Measurements from ENCODE around the gene NTM.

DNA sequence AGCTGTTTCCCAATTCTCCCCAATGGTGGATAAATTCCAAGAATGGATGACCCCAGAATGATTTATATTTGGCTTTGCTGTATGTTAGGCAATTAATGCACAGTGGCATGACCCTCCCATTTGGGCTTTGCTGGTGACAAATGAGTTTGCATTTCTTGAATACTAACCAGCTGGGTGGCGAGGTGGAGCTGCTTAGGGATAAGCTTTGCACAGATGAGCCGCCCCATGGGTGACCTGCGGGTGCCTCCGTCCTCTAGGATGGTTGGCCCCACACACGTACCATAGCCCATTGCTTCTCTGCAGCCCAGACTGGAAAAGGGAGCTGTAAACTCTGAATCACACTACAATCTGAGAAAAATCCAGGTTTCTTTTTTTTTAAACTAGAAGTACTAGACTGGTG is 94.6 kb downstream of the NTM start:
- TF ChIP-seq NFRKB (IDR thresholded peaks at IDR 0.05) (no peak), FOXM1 (IDR thresholded peaks at IDR 0.05; ENCODE audit: borderline replicate concordance) (no peak), SP1 (IDR thresholded peaks at IDR 0.05) (no peak), HDGF (IDR thresholded peaks at IDR 0.05; ENCODE audit: borderline replicate concordance) (no peak), ELF4 (IDR thresholded peaks at IDR 0.05) (no peak), CTBP1 (IDR thresholded peaks at IDR 0.05; ENCODE audit: borderline replicate concordance) (no peak), L3MBTL2 (conservative IDR thresholded peaks at IDR 0.05) (no peak), TARDBP (IDR thresholded peaks at IDR 0.05) (no peak), BHLHE40 (IDR thresholded peaks at IDR 0.05; ENCODE audit: borderline replicate concordance) (no peak), FOXA1 (IDR thresholded peaks at IDR 0.05) (no peak), ARNT (IDR thresholded peaks at IDR 0.05) (no peak), ZNF384 (IDR thresholded peaks at IDR 0.05) (no peak), SUZ12 (IDR thresholded peaks at IDR 0.05) (no peak)
- TF ChIP-seq, protein P1, sequence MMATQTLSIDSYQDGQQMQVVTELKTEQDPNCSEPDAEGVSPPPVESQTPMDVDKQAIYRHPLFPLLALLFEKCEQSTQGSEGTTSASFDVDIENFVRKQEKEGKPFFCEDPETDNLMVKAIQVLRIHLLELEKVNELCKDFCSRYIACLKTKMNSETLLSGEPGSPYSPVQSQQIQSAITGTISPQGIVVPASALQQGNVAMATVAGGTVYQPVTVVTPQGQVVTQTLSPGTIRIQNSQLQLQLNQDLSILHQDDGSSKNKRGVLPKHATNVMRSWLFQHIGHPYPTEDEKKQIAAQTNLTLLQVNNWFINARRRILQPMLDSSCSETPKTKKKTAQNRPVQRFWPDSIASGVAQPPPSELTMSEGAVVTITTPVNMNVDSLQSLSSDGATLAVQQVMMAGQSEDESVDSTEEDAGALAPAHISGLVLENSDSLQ (IDR thresholded peaks at IDR 0.05) = no peak
